Ectodermal cell (in vitro differentiated cells): ENCODE measurements around the gene DRC3.

Experiments
- H3K27ac ChIP-seq: 2 replicates; pipeline ENCODE4 v1.7.0; 2013; ENCODE audit warnings: mild to moderate bottlenecking, low read depth, low read length; ENCODE audit not compliant: insufficient read depth, poor library complexity, severe bottlenecking
- H3K27me3 ChIP-seq: 2 replicates; pipeline ENCODE4 v1.7.0; 2013; ENCODE audit warnings: mild to moderate bottlenecking, low read length; ENCODE audit not compliant: insufficient read depth, control insufficient read depth, poor library complexity, severe bottlenecking
- H3K36me3 ChIP-seq: one replicate; pipeline ENCODE4 v1.7.0; 2013; ENCODE audit warnings: low read length; ENCODE audit not compliant: control insufficient read depth, insufficient read depth
- H3K4me1 ChIP-seq: one replicate; pipeline ENCODE4 v1.7.0; 2013; ENCODE audit warnings: low read length; ENCODE audit not compliant: control insufficient read depth, insufficient read depth
- H3K4me3 ChIP-seq: 2 replicates; pipeline ENCODE4 v1.7.0; 2013; ENCODE audit warnings: low read depth, low read length, control low read depth; ENCODE audit not compliant: insufficient read depth
- H3K9me3 ChIP-seq: 2 replicates; pipeline ENCODE4 v1.7.0; 2013; ENCODE audit warnings: mild to moderate bottlenecking, low read length, moderate library complexity; ENCODE audit not compliant: control insufficient read depth
- WGBS, 2 experiments: methylation state at CpG; one replicate each; pipeline ENCODE4 v1.1.7; 2013; ENCODE audit warnings: missing lambda C conversion rate in 2 of 2; 5-methylcytosine and 5-hydroxymethylcytosine counted together

Gene DRC3

GRCh38 chr17:18002171-18002570 lies 29.5 kb downstream of the DRC3 start:
- Histone ChIP-seq H3K9me3 (no peaks in the 10 kb centered on the region), H3K4me1 (no peaks in the 10 kb centered on the region), H3K27ac (no peak overlapping the region), H3K27me3 (no peaks in the 10 kb centered on the region), H3K4me3 (no peak overlapping the region), H3K36me3 (no peaks in the 10 kb centered on the region)
- 98 to 100% methylated on average over 2 of the region's 2 CpGs for WGBS, 2 experiments

GRCh38 chr17:18004345-18004744 lies 31.7 kb downstream of the DRC3 start:
- no peaks in the 10 kb centered on the region for H3K4me1 ChIP-seq
- H3K27ac ChIP-seq: no peak overlapping the region
- H3K36me3 ChIP-seq: no peaks in the 10 kb centered on the region
- no peaks in the 10 kb centered on the region for H3K9me3 ChIP-seq
- no peaks in the 10 kb centered on the region for H3K27me3 ChIP-seq
- H3K4me3 ChIP-seq: no peak overlapping the region
- 92 to 94% methylated on average over 9 of the region's 9 CpGs for WGBS, 2 experiments

GRCh38 chr17:18004884-18005305 lies 32.2 kb downstream of the DRC3 start:
- 82 to 86% methylated on average over 9 of the region's 9 CpGs for WGBS, 2 experiments
- no peaks in the 10 kb centered on the region for H3K36me3 ChIP-seq
- H3K27ac ChIP-seq: no peak overlapping the region
- no peak overlapping the region for H3K4me3 ChIP-seq
- H3K27me3 ChIP-seq: no peaks in the 10 kb centered on the region
- no peaks in the 10 kb centered on the region for H3K9me3 ChIP-seq
- no peaks in the 10 kb centered on the region for H3K4me1 ChIP-seq

- H3K27me3 ChIP-seq: no peaks in the 10 kb centered on the region
- H3K36me3 ChIP-seq: no peaks in the 10 kb centered on the region
- 89 to 94% methylated on average over 3 of the region's 3 CpGs for WGBS, 2 experiments
- H3K4me1 ChIP-seq: no peaks in the 10 kb centered on the region
- no peak overlapping the region for H3K4me3 ChIP-seq
- no peak overlapping the region for H3K27ac ChIP-seq
- H3K9me3 ChIP-seq: no peaks in the 10 kb centered on the region
Observed at GRCh38 chr17:18005496-18005895, 32.8 kb downstream of the DRC3 start.

GRCh38 chr17:18006495-18007239 lies 34.0 kb downstream of the DRC3 start:
- 89 to 90% methylated on average over 28 to 29 of the region's 31 CpGs for WGBS, 2 experiments
- Histone ChIP-seq H3K4me1 (no peaks in the 10 kb centered on the region), H3K9me3 (no peaks in the 10 kb centered on the region), H3K4me3 (no peak overlapping the region), H3K36me3 (no peaks in the 10 kb centered on the region), H3K27ac (no peak overlapping the region), H3K27me3 (no peaks in the 10 kb centered on the region)

- WGBS, 2 experiments: 76 to 94% methylated on average over 4 to 5 of the region's 5 CpGs
- no peaks in the 10 kb centered on the region for H3K36me3 ChIP-seq
- no peaks in the 10 kb centered on the region for H3K9me3 ChIP-seq
- no peaks in the 10 kb centered on the region for H3K27me3 ChIP-seq
- no peaks in the 10 kb centered on the region for H3K4me1 ChIP-seq
- no peak overlapping the region for H3K27ac ChIP-seq
- H3K4me3 ChIP-seq: no peak overlapping the region
Observed at GRCh38 chr17:18008496-18009268, 36.0 kb downstream of the DRC3 start.

GRCh38 chr17:18009609-18010420 lies 37.2 kb downstream of the DRC3 start:
- H3K4me1 ChIP-seq: no peaks in the 10 kb centered on the region
- H3K4me3 ChIP-seq: no peak overlapping the region
- H3K27ac ChIP-seq: no peak overlapping the region
- H3K36me3 ChIP-seq: no peaks in the 10 kb centered on the region
- WGBS, 2 experiments: 86 to 88% methylated on average over 8 of the region's 8 CpGs
- H3K9me3 ChIP-seq: no peaks in the 10 kb centered on the region
- H3K27me3 ChIP-seq: no peaks in the 10 kb centered on the region

- Histone ChIP-seq H3K4me1 (no peaks in the 10 kb centered on the region), H3K27ac (no peak overlapping the region), H3K27me3 (no peaks in the 10 kb centered on the region), H3K4me3 (no peak overlapping the region), H3K36me3 (no peaks in the 10 kb centered on the region), H3K9me3 (no peaks in the 10 kb centered on the region)
- WGBS, 2 experiments: 94 to 96% methylated on average over 5 of the region's 5 CpGs
Observed at GRCh38 chr17:18011286-18011685, 38.6 kb downstream of the DRC3 start.

GRCh38 chr17:18014006-18014405 lies 41.3 kb downstream of the DRC3 start:
- no peaks in the 10 kb centered on the region for H3K4me1 ChIP-seq
- H3K27ac ChIP-seq: no peak overlapping the region
- 91 to 94% methylated on average over 6 of the region's 6 CpGs for whole genome bisulfite sequencing, 2 experiments
- H3K4me3 ChIP-seq: no peak overlapping the region
- no peaks in the 10 kb centered on the region for H3K27me3 ChIP-seq
- H3K9me3 ChIP-seq: no peaks in the 10 kb centered on the region
- H3K36me3 ChIP-seq: no peaks in the 10 kb centered on the region

GRCh38 chr17:18015593-18015992 lies 42.9 kb downstream of the DRC3 start:
- Histone ChIP-seq H3K4me1 (no peaks in the 10 kb centered on the region), H3K27me3 (no peaks in the 10 kb centered on the region), H3K4me3 (no peak overlapping the region), H3K9me3 (no peaks in the 10 kb centered on the region), H3K27ac (no peak overlapping the region), H3K36me3 (no peaks in the 10 kb centered on the region)
- WGBS, 2 experiments: 95 to 96% methylated on average over 5 of the region's 5 CpGs
